Fibroblast of villous mesenchyme (primary cell): ENCODE results near the gene SPARC. TPM values are rescaled to one million over a fixed set of nuclear protein-coding genes. Genes with fewer than 3 reads are reported as not detected.
"Not testable (repeated sequence)": the region's sequence is repeated elsewhere in the genome, so short reads cannot be mapped to it uniquely, and the experiment has no call there.

Experiments used
- DNase-seq: peaks from one replicate; pipeline ENCODE4 v3.0.0-alpha.2; 2010; ENCODE audit warnings: low read depth
- H3K4me3 ChIP-seq: 2 replicates; pipeline ENCODE4 v1.5.1; 2011; ENCODE audit warnings: low read depth, mild to moderate bottlenecking, low read length
- CTCF ChIP-seq: IDR thresholded peaks from 2 replicates; pipeline ENCODE4 v1.5.1; 2012; ENCODE audit warnings: low read depth, mild to moderate bottlenecking, low read length; ENCODE audit not compliant: insufficient read depth
- total RNA-seq: library from RNA; depleted of rRNA; stranded (reverse); fragments of >200 nt; gene quantifications from 2 replicates; pipeline ENCODE4 v1.2.3, GENCODE V29; 2012

SPARC gene
- total RNA-seq, 1 donor, result 2,230 TPM

GRCh38 chr5:151703227-151703626 lies 16.5 kb upstream of the SPARC start:
- TF ChIP-seq CTCF, result no peak
- H3K4me3 ChIP-seq, result no peak overlapping the region
- no peak for DNase-seq

GRCh38 chr5:151700820-151701219 lies 14.1 kb upstream of the SPARC start:
- no peak for DNase-seq
- no peak overlapping the region for H3K4me3 ChIP-seq
- TF ChIP-seq CTCF, result no peak

- DNase-seq, result no peak
- no peak for TF ChIP-seq CTCF
- no peak overlapping the region for H3K4me3 ChIP-seq
These were observed 13.6 kb upstream of the SPARC start for GRCh38 chr5:151700296-151700695.

- H3K4me3 ChIP-seq, result no peak overlapping the region
- peak; percentile 100 for DNase-seq
- no peak for TF ChIP-seq CTCF
These were observed 12.6 kb upstream of the SPARC start for GRCh38 chr5:151699071-151699901.

DNA sequence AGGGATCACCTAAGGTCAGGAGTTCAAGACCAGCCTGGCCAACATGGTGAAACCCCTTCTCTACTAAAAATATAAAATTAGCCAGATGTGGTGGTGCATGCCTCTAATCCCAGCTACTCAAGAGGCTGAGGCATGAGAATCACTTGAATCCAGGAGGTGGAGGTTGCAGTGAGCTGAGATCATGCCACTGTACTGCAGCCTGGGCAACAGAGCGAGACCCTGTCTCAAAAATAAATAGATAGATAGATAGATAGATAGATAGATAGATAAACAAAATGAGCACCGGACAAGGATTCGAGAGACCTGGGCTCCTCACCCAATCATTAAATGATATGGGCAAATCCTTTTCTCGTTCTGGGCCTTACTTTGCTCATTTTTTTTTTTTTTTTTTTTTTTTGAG lies 11.4 kb upstream of the SPARC start:
- H3K4me3 ChIP-seq, DNase-seq: not testable (repeated sequence)

DNA sequence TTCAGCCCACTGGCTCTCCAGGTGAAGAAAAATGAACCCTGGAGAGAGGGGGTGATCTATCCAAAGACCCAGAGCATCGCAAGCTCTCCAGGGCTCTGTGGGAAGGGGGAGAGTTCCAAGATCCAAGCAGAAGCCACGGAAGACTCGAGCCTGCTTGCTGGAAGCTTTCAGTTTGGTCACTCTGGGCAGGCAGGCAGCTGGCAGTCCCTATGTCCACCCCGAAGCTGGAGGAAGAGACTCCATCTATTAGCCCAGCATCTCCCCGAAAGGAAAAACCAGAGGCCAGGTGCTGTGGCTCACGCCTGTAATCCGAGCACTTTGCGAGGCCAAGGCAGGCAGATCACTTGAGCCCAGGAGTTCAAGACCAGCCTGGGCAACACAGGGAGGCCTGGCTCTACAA lies 10.7 kb upstream of the SPARC start:
- peak; percentile 65 for DNase-seq
- TF ChIP-seq CTCF, result no peak
- no peak overlapping the region for H3K4me3 ChIP-seq

DNA sequence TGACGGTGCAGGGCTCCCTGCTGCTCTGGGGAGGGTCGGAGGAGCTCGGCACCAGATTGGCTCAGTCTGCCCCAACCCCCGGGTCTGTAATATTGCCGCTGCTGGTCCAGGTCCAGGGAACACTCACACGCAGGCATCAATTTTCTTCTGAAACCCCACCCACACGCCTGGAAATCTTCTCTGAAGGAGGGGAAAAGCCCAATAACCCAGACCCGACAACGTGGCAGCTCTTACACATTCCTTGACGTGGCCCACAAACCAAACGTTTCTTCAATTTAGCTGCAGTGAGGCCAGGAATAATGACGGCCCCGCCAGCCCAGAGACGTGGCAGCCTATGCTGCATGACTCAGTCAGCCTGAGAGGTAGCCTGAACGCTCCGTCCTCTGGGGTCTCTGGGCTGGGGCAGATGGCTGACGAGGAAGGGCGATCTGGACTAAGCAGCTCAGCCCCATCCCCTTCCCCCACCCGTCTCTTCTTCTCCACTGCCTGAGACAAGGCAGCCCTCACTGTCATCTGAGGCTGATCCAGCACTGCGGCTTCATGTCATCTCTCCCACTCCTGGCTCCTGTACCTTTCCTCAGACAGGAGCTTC lies 9.9 kb upstream of the SPARC start:
- H3K4me3 ChIP-seq, result no peak overlapping the region
- no peak for TF ChIP-seq CTCF
- DNase-seq, result peak; percentile 100
